K562 (cell line): ENCODE results near the gene SLC28A1. TPM values are rescaled to one million over a fixed set of nuclear protein-coding genes. Genes with fewer than 3 reads are reported as not detected.

Source experiments
- ATAC-seq: fragments of 200-7000 bp; cut with Tn5 transposase; 3 replicates; pipeline ENCODE4 v1.9.1; 2020; ENCODE audit warnings: moderate library complexity
- BruUV-seq: library from RNA; stranded (reverse); fragments of 400-500 nt; replicated peaks from 2 replicates; lab custom pipeline; 2021; lab: Mats Ljungman, UMichigan
- CTCF ChIA-PET: fragments of 300-600 bp; formaldehyde crosslinking; extraction: SDS; loops from one replicate; lab custom pipeline; 2021; ENCODE audit warnings: low intra/inter-chr PET ratio; lab: Yijun Ruan, JAX
- POLR2A ChIA-PET: fragments of 300-600, 350-650 bp; sonication (Branson Sonifier 250); formaldehyde crosslinking; extraction: SDS; loops from one replicate; lab custom pipeline; 2021; ENCODE audit warnings: antibody characterized with exemption, inconsistent platforms; lab: Yijun Ruan, JAX
- DNase-seq, 4 experiments: peaks; one replicate each; pipeline versions ENCODE4 v3.0.0 to v3.0.0-alpha.2; 2011 to 2018; ENCODE audit warnings: low spot score in 3 of 4, mixed read lengths in 3 of 4; ENCODE audit errors: extremely low read depth in 1 of 4
- FAIRE-seq: peaks from 2 replicates; lab custom pipeline; 2011; peaks lifted over from hg19 to GRCh38; lab: Jason Lieb, UNC
- H2AFZ ChIP-seq: 2 replicates; pipeline ENCODE4 v1.6.0; 2011; ENCODE audit warnings: low read depth, low read length, control low read depth, inconsistent platforms
- H3K27ac ChIP-seq: fragments of 200-600 bp; 3 replicates; pipeline ENCODE4 v1.8.0; 2011; ENCODE audit warnings: low read depth, mild to moderate bottlenecking, control low read depth, inconsistent platforms, low read length, moderate library complexity, mixed read lengths; ENCODE audit errors: extremely low read depth
- H3K27me3 ChIP-seq, 2 experiments: fragments of 300-600 bp in 1 of 2; 2 replicates in 1 of 2; 3 replicates in 1 of 2; pipeline versions ENCODE4 v1.6.0 to v1.8.0; 2011; ENCODE audit warnings: inconsistent platforms in 2 of 2, low read length in 2 of 2, mild to moderate bottlenecking in 1 of 2, mixed read lengths in 1 of 2, moderate library complexity in 1 of 2; ENCODE audit not compliant: control insufficient read depth in 2 of 2, insufficient read depth in 2 of 2
- H3K36me3 ChIP-seq: fragments of 300-600 bp; 3 replicates; pipeline ENCODE4 v1.8.0; 2011; ENCODE audit warnings: mild to moderate bottlenecking, low read length, inconsistent platforms; ENCODE audit not compliant: control insufficient read depth, insufficient read depth
- H3K4me1 ChIP-seq, 2 experiments: fragments of 200-600 bp in 1 of 2; replicated peaks in 1 of 2; 2 replicates in 1 of 2; 3 replicates in 1 of 2; pipeline versions ENCODE4 v1.5.1 to v1.8.0; 2011; ENCODE audit warnings: inconsistent platforms in 2 of 2, low read length in 2 of 2, mild to moderate bottlenecking in 1 of 2, mixed read lengths in 1 of 2, moderate library complexity in 1 of 2; ENCODE audit not compliant: control insufficient read depth in 2 of 2, insufficient read depth in 2 of 2
- H3K4me2 ChIP-seq: 2 replicates; pipeline ENCODE4 v1.6.1; 2011; ENCODE audit warnings: low read length, control low read depth, inconsistent platforms, mixed read lengths; ENCODE audit not compliant: insufficient read depth
- H3K4me3 ChIP-seq: fragments of 200-600 bp; sonication (generic), shearing (Covaris generic); 2 replicates; pipeline ENCODE4 v1.5.1; 2016; ENCODE audit warnings: control low read depth, inconsistent platforms
- H3K79me2 ChIP-seq: fragments of 200-600 bp; 3 replicates; pipeline ENCODE4 v1.8.0; 2011; ENCODE audit warnings: low read length, inconsistent platforms; ENCODE audit not compliant: control insufficient read depth, insufficient read depth
- H3K9ac ChIP-seq, 2 experiments: 2 replicates each; pipeline versions ENCODE4 v1.6.0 to v1.6.1; 2011; ENCODE audit warnings: low read depth in 2 of 2, low read length in 2 of 2, control low read depth in 1 of 2, inconsistent platforms in 1 of 2, mild to moderate bottlenecking in 1 of 2, mixed read lengths in 1 of 2; ENCODE audit not compliant: insufficient read depth in 1 of 2
- H3K9me1 ChIP-seq: one replicate; pipeline ENCODE4 v1.6.0; 2011; ENCODE audit warnings: inconsistent platforms, mild to moderate bottlenecking, low read length, moderate library complexity; ENCODE audit not compliant: control insufficient read depth, insufficient read depth
- H3K9me3 ChIP-seq: replicated peaks from 2 replicates; pipeline ENCODE4 v1.5.1; 2011; ENCODE audit warnings: low read depth, low read length, inconsistent platforms; ENCODE audit not compliant: control insufficient read depth, insufficient read depth
- H4K20me1 ChIP-seq: replicated peaks from 2 replicates; pipeline ENCODE4 v1.6.1; 2011; ENCODE audit warnings: low read length, inconsistent platforms, mixed read lengths; ENCODE audit not compliant: control insufficient read depth, insufficient read depth
- KLF1 ChIP-seq: fragments of 450-650 bp; IDR thresholded peaks from 2 replicates; pipeline ENCODE4 v1.6.1; 2016; ENCODE audit warnings: missing genetic modification characterization, missing compliant biosample characterization
- PTBP1 ChIP-seq: fragments of 200-400 bp; formaldehyde crosslinking; IDR thresholded peaks from 2 replicates; pipeline ENCODE4 v1.6.1; 2017; ENCODE audit warnings: low read depth, low read length
- USF2 ChIP-seq: sonication (generic); formaldehyde crosslinking; IDR thresholded peaks from 2 replicates; pipeline ENCODE4 v1.5.0; 2020; ENCODE audit warnings: missing genetic modification reagents
- WGBS: fragments of 100-300 bp; shearing (Covaris generic); methylation state at CpG from one replicate; pipeline ENCODE4 v1.1.6; 2016; ENCODE audit warnings: low coverage, mixed read lengths; ENCODE audit not compliant: insufficient coverage; ENCODE audit errors: missing lambda C conversion rate; 5-methylcytosine and 5-hydroxymethylcytosine counted together
- in situ Hi-C: fragments of 300-500 bp; cut with MboI; formaldehyde crosslinking; loops from 4 replicates; pipeline ENCODE4 v1.15.0; 2018; ENCODE audit warnings: inconsistent platforms, mixed read lengths
- intact Hi-C: fragments of 100-400 bp; cut with micrococcal nuclease; formaldehyde crosslinking; loops from 2 replicates; pipeline ENCODE4 v1.14.2; 2022
- polyA plus RNA-seq, 8 experiments: library from polyadenylated mRNA; depleted of rRNA in 4 of 8; stranded (reverse) in 5 of 8; unstranded in 3 of 8; fragments of >200 nt; fragmentation: Nextera tagmentation in 2 of 8; fragmentation: Illumina TruSeq in 1 of 8; extraction: Ambion mirVana in 2 of 8; extraction: Trizol in 1 of 8; gene quantifications; 2 replicates each; pipeline versions ENCODE4 v1.2.1 to v1.2.3, GENCODE V29; 2011 to 2014; ENCODE audit warnings: inconsistent platforms in 1 of 8, missing spikeins in 1 of 8
- total RNA-seq, 7 experiments: library from RNA; depleted of rRNA in 6 of 7; stranded (reverse); fragments of >200 nt in 6 of 7; fragmentation: Illumina TruSeq in 2 of 7; extraction: Trizol in 2 of 7; gene quantifications; 2 replicates each; pipeline versions ENCODE4 v1.2.1 to v1.2.3, GENCODE V29; 2011 to 2021; ENCODE audit warnings: low replicate concordance in 1 of 7
- TF ChIP-seq, protein P1 (sequence below): sonication (generic); formaldehyde crosslinking; IDR thresholded peaks from 2 replicates; pipeline ENCODE4 v1.8.0; 2022; ENCODE audit warnings: missing genetic modification reagents, mild to moderate bottlenecking, borderline replicate concordance
- TF ChIP-seq, protein P2 (sequence below): fragments of 250-450 bp; sonication (Bioruptor Pico); IDR thresholded peaks from 2 replicates; pipeline ENCODE4 v1.5.1; 2021; ENCODE audit warnings: mild to moderate bottlenecking

The SLC28A1 gene
- total and polyA plus RNA-seq, 9 of the 15 experiments (the other 6 are each of a cell fraction or from before 2014, with no cell fraction given), result 0.04 TPM; not detected in 8

DNA sequence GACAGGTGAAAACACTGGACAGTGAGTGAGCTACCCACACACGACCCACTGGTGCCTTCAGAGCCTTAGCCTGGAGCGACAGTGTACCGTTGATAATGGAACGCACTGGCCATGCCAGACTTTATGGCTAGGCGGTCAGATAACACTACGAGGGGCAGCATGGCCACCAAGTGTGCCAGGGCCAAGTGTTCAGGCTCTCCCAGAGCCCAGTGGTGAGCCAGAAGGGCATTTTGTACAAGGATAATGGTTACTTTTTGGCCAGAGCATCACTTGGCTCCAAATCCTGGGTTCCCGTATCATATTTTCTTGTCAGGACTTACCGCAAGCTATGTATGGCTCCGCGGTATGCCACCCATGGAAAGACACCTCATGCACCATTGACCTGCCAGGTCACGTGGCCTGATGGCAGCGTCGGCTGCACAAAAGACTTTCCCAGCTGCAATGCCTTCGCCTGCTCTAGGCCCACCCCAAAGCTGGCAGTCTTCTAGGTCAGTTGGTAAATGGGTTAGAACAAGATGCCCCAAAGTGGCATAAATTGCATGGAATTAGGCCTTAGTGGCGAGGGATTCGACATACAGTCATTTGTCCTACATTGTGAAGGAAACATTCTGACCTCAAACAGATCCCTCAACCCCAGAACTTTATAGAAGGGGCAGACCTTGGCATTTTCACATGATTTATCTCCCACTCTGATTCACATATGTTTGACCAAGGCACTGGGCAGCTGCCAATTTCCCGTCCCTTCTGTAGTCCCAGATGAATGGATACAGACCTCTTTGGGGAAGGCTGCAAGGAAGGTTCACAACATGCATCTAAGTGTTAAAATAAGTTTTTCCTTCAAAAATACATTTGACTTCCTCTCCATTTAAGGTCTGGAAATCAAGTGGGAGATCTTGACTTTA, 12.2 kb upstream of the SLC28A1 start:
- Histone ChIP-seq H3K4me2 (no peak overlapping the region), H3K79me2 (no peaks in the 10 kb centered on the region), H3K9me3 (no peaks in the 10 kb centered on the region), H3K9me1 (no peaks in the 10 kb centered on the region), H4K20me1 (no peaks in the 10 kb centered on the region), H3K4me1 (no peaks in the 10 kb centered on the region; a peak in 1 of 5 replicates), H3K4me3 (no peak overlapping the region), H3K36me3 (no peaks in the 10 kb centered on the region), H3K9ac (no peak overlapping the region), H3K27ac (no peak overlapping the region), H3K27me3 (peaks cover 20 to 52% of the 10 kb centered on the region in 2 experiments), H2AFZ (no peak overlapping the region)
- ChIA-PET POLR2A (interaction anchor here (1.1 to 2.3 kb wide), 3 partner anchors 14 to 45 kb away, joined by 4 to 6 read pairs (median 6); no protein-coding TSS in a partner anchor), CTCF (interaction anchor here (1.3 kb wide), 1 partner anchor 282 kb away, joined by 3 read pairs; no protein-coding TSS in a partner anchor)
- intact Hi-C loops, result no loop called here
- DNase-seq, result no peak
- peak; percentile 46 for FAIRE-seq
- TF ChIP-seq USF2, result peak; percentile 55
- no peak for TF ChIP-seq PTBP1
- TF ChIP-seq KLF1 (tag), result no peak
- TF ChIP-seq, protein P1, sequence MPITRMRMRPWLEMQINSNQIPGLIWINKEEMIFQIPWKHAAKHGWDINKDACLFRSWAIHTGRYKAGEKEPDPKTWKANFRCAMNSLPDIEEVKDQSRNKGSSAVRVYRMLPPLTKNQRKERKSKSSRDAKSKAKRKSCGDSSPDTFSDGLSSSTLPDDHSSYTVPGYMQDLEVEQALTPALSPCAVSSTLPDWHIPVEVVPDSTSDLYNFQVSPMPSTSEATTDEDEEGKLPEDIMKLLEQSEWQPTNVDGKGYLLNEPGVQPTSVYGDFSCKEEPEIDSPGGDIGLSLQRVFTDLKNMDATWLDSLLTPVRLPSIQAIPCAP (CRISPR knock-in tag), result no peak
- TF ChIP-seq, protein P2, sequence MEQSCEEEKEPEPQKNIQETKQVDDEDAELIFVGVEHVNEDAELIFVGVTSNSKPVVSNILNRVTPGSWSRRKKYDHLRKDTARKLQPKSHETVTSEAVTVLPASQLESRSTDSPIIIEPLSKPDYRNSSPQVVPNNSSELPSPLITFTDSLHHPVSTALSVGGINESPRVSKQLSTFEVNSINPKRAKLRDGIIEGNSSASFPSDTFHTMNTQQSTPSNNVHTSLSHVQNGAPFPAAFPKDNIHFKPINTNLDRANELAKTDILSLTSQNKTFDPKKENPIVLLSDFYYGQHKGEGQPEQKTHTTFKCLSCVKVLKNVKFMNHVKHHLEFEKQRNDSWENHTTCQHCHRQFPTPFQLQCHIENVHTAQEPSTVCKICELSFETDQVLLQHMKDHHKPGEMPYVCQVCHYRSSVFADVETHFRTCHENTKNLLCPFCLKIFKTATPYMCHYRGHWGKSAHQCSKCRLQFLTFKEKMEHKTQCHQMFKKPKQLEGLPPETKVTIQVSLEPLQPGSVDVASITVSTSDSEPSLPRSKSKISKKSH (CRISPR knock-in tag), result no peak
- 6% methylated on average over 17 of the region's 17 CpGs for WGBS
- ATAC-seq, result no peak
- no TSS peak for BruUV-seq
- in situ Hi-C loops, result no loop called here
